Vagina (tissue), 2 donors: ENCODE results near the gene PDE9A.

ENCODE experiments used
- POLR2A ChIP-seq, 2 donors: fragments of 450-650 bp; IDR thresholded peaks; one replicate each; pipeline ENCODE4 v1.6.1; 2017; ENCODE audit warnings: antibody characterized with exemption in 2 of 2, mild to moderate bottlenecking in 2 of 2, moderate library complexity in 2 of 2
- TF ChIP-seq, protein P1 (sequence below), 3 experiments: fragments of 450-650 bp in 2 of 3; fragments of 200-600 bp in 1 of 3; sonication (generic) in 1 of 3; IDR thresholded peaks; one replicate each; pipeline ENCODE4 v1.5.1; 2017 to 2019; ENCODE audit warnings: antibody characterized with exemption in 3 of 3, mild to moderate bottlenecking in 2 of 3, moderate library complexity in 2 of 3

DNA sequence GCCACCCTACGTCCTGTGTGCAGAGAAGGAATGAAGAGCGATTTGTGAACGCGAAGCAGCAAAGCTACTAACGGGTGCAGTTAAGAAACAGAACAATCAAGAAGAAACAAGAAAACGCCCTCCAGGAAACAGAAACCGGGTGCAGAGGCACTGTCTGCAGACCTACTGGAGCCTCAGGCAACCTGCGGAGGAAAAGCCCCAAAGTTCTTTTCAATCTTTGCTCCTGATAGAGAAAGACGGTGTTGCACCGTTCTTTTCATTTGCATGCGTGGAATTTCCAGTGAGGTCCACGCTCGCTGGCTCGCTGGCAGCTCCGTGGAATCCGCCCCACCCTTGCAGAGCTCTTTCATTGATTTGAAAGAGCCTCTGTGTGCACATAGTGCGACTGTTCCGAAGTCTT is 37.0 kb upstream of the PDE9A start:
- no peak for TF ChIP-seq POLR2A (IDR thresholded peaks at IDR 0.05)
- TF ChIP-seq, protein P1, sequence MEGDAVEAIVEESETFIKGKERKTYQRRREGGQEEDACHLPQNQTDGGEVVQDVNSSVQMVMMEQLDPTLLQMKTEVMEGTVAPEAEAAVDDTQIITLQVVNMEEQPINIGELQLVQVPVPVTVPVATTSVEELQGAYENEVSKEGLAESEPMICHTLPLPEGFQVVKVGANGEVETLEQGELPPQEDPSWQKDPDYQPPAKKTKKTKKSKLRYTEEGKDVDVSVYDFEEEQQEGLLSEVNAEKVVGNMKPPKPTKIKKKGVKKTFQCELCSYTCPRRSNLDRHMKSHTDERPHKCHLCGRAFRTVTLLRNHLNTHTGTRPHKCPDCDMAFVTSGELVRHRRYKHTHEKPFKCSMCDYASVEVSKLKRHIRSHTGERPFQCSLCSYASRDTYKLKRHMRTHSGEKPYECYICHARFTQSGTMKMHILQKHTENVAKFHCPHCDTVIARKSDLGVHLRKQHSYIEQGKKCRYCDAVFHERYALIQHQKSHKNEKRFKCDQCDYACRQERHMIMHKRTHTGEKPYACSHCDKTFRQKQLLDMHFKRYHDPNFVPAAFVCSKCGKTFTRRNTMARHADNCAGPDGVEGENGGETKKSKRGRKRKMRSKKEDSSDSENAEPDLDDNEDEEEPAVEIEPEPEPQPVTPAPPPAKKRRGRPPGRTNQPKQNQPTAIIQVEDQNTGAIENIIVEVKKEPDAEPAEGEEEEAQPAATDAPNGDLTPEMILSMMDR (IDR thresholded peaks at IDR 0.05): no peak
